ENCODE results near the gene SLC38A10.

Gene SLC38A10

GRCh38 chr17:81295031-81295675 is at the start of gene SLC38A10:
Gene SLC38A10 (minus strand): TSS chr17:81295307. CDS start chr17:81294921, 386 bp downstream.
- DNase-seq (ENCODE audit: low read depth): peak; percentile 93

DNA sequence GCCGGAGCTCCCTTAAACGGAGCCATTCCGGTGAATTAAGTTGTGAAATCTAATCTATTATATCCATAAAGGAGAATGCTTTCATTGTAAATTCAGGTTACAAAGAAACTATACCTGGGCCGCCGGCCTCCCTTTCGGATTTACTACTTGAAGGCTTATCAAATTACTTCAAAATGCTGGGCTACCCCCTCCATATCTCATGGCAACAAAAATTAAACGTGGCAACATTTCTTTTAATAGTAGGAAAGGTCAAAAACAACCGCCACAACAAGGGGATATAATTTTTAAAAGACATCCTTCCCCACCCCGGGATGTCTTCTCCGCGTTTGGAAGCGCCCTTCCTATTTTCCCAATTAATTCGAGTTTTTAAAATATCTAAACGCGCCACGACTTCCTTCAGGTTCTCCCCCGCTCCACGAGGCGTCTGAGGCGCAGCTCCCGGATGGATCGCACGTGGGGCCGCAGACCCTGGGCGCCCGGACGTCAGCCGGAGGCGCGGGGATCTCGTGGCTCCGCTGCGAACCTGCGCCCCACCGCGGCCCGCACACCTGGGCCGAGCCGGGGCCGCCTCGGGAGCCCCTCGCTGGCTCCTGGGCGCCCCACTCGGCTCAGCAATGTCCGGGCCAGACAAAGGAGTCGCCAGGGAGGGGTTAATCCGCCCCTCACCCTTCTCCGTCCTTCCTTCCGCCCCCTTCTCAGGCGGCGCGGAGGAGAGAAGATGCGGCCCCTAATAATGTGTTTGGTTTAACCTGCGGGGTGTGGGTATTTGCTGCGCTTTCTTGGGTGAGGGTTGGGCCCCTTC is 47.4 kb upstream of the SLC38A10 start:
- DNase-seq (ENCODE audit: low read depth): no peak

GRCh38 chr17:81341516-81342268 is 46.6 kb upstream of the SLC38A10 start:
- DNase-seq (ENCODE audit: low read depth): no peak

GRCh38 chr17:81340607-81341515 is 45.8 kb upstream of the SLC38A10 start:
- DNase-seq (ENCODE audit: low read depth): no peak

DNA sequence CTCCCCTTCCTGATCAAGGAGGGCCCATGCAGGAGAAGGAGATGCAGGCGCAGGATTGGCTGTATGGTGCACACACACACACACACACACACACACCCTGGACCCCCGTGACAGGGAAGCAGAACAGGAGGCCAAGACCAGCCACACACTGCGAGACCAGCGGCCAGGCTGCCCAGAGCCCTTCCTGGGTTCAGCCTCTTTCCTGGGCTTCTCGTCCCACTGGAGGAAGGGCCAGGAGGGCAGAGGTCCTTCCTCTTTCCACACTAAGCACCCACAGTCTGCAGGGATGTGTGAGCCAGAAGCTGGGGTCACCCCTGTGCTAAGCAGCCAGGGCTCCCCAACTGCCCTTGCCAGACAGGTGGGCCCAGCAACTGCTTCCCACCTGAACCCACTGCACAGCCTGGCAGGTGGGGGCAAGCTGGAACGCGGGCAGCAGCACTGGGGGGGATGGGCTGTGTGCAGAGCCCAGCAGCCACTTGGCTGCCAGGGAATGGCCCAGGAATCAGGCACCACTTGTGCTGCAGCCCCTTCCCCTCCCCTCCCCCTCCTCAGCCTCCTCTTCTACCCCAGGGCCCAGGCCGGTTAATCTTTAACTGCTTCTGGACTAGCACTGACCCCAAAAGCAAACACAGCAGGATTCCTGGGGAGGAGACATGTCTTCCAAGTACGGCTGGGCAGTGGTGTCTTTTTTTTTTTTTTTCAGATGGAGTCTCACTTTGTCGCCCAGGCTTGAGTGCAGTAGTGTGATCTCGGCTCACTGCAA is 44.6 kb upstream of the SLC38A10 start:
- no peak for DNase-seq (ENCODE audit: low read depth)

GRCh38 chr17:81339191-81339533 is 44.1 kb upstream of the SLC38A10 start:
- no peak for DNase-seq (ENCODE audit: low read depth)

GRCh38 chr17:81338274-81339190 is 43.4 kb upstream of the SLC38A10 start:
- no peak for DNase-seq (ENCODE audit: low read depth)

GRCh38 chr17:81337476-81337879 is 42.4 kb upstream of the SLC38A10 start:
- DNase-seq (ENCODE audit: low read depth): no peak

- no peak for DNase-seq (ENCODE audit: low read depth)
Measured at GRCh38 chr17:81336930-81337325, 41.8 kb upstream of the SLC38A10 start.

DNA sequence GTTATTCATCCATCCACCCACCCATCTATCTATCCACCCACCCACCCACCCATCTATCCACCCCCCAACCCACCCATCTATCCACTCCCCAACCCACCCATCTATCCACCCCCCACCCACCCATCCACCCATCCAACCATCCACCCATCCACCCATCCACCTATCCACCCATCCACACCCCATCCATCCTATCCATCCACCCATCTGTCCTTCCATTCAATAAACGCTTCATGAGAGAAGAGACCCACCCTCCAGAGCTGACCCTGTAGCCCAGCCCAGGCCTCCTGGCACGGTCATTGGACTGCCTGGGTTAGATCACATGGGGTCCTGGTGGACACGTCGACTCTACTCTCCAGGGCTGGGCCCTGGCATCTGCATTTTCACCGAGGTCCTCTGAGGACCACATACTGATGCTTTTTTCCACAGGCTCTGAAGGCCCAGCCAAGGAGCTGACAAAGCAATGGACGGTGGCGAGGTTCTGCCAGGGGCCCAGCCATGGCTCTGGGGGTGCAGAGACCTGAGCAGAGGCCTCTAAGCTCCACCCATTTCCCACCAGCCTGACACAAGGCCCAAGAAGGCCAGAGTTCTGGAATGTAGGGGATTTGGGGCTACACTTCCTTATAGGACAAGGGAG is 41.3 kb upstream of the SLC38A10 start:
- DNase-seq (ENCODE audit: low read depth): no peak

DNA sequence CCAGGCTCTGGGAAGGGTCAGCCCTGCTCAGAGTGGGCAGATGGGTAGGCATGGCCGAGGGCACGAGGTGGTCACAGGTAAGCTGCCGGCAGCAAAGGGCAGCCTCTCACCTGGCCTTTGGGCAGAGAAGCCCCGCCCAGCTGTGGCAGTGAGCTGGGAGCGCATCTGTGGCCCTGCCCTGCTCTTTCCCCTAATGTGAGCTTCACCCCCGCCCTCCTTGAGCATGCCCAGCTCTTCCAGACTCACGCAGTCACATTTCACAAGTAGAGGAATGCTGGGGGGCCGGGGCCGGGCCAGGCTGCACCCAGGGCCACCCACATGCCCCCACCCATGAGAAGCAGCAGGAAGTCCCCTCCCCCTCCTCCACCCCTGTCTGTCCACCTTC is 40.7 kb upstream of the SLC38A10 start:
- no peak for DNase-seq (ENCODE audit: low read depth)

DNA sequence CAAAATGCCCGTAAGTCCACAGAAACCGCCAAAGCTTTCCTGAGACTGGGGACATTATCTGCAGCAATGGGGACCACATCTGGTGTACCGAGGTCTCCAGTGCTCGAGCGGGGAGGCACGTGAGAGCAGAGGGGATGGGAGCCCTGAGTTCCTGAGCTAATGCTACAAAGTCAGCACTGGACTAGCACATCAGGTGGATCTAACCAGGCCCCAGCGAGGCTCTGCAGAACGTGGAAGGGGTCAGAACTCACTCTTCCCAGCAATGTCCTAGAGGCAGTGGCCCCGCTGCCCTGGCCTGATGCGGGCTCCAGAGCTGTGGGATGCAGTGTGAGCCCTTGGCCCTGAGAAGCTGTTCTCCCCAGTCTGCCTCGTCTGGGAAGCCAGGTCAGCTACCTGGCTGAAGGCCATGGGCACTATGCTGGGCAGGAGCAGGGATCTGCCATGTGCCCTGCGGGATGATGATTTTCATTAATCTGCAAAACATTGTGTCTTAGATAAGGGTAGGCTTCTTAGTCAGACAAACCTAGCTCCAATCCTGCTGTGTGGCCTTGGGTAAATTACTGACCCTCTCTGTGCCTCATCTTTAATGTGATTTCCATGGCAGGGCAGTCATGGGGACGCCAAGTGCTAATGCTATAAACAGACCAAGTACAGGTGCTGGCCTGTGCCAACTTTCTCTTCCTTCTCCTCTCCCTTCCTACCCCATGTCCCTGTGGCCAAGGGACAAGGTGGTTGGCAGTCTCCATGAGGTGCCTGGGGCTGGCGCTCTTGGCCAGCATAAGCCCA is 40.1 kb upstream of the SLC38A10 start:
- no peak for DNase-seq (ENCODE audit: low read depth)

GRCh38 chr17:81334391-81334901 is 39.3 kb upstream of the SLC38A10 start:
- no peak for DNase-seq (ENCODE audit: low read depth)

GRCh38 chr17:81333616-81334368 is 38.7 kb upstream of the SLC38A10 start:
- no peak for DNase-seq (ENCODE audit: low read depth)

DNA sequence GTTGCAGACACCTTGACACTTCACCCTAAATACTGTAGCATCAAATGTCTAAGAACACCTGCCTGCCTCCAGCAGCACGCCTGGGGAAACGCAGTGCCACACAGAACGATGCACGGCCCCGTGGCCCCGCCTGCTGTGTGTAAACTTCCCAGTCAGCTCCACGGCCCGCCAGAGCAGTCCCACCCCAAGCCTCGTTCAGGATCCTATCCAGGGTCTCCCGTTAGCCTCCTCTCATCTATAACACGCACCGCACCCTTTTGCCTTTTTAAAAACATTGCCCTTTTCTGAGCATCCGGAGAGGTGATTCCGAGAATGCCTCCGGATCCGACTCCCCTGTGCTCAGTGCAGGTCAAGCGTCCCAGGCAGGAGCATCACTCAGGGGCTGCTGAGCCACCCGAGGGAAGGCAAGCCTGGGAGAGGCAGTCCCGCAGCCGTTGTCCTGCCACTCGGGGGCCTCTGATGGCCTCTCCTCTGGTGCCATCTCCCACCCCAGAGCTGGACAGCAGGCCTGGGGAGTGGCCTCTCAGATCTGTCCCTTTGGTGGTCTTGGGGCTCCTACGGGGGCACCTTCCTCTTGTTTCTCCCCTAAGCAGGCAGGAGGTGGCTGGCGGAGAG is 37.9 kb upstream of the SLC38A10 start:
- no peak for DNase-seq (ENCODE audit: low read depth)

GRCh38 chr17:81332118-81332834 is 37.2 kb upstream of the SLC38A10 start:
- DNase-seq (ENCODE audit: low read depth): no peak

Measured in ELR (cell line).